Body of pancreas (tissue), 4 donors: ENCODE data around the gene TUNAR. TPM values are rescaled to one million over a fixed set of nuclear protein-coding genes. Genes with fewer than 3 reads are reported as not detected.
A peak's percentile ranks its signal among the peaks of the same experiment; 100 is the strongest.

Source experiments
- ATAC-seq: fragments of 150-250 bp; one replicate; pipeline ENCODE4 v1.9.1; 2016
- DNase-seq, 4 donors: peaks; one replicate each; pipeline ENCODE4 v3.0.0-alpha.2; 2019
- H3K27ac ChIP-seq, 4 donors: fragments of 200-600 bp; sonication (generic); 1 replicate in 3 of 4; 2 replicates in 1 of 4; pipeline versions ENCODE4 v1.5.1 to v1.6.1; 2016 to 2019; ENCODE audit warnings: mild to moderate bottlenecking in 1 of 4, mixed read lengths in 1 of 4, moderate library complexity in 1 of 4
- H3K27me3 ChIP-seq, 2 donors: fragments of 200-600 bp; sonication (generic); one replicate each; pipeline ENCODE4 v1.6.0; 2016; ENCODE audit warnings: mild to moderate bottlenecking in 1 of 2
- H3K36me3 ChIP-seq, 2 donors: fragments of 200-600 bp; sonication (generic); replicated peaks in 1 of 2; 2 replicates each; pipeline ENCODE4 v1.5.1; 2016; ENCODE audit warnings: low read depth in 2 of 2; ENCODE audit not compliant: insufficient read depth in 1 of 2
- H3K4me1 ChIP-seq: fragments of 200-600 bp; sonication (generic); one replicate; pipeline ENCODE4 v1.6.0; 2016
- H3K4me3 ChIP-seq, 2 donors: fragments of 200-600 bp; sonication (generic); 1 replicate in 1 of 2; 2 replicates in 1 of 2; pipeline ENCODE4 v1.5.1; 2016 to 2019
- H3K9me3 ChIP-seq, 3 donors: fragments of 200-600 bp; sonication (generic); 1 replicate in 2 of 3; 2 replicates in 1 of 3; pipeline ENCODE4 v1.5.1; 2016
- CTCF ChIP-seq, 7 experiments: fragments of 450-650 bp in 4 of 7; fragments of 200-600 bp in 3 of 7; sonication (generic) in 3 of 7; IDR thresholded peaks; one replicate each; pipeline ENCODE4 v1.5.1; 2016 to 2019; ENCODE audit warnings: antibody characterized with exemption in 7 of 7
- POLR2A ChIP-seq, 3 donors: fragments of 450-650 bp; IDR thresholded peaks; one replicate each; pipeline ENCODE4 v1.6.1; 2016; ENCODE audit warnings: antibody characterized with exemption in 3 of 3, mild to moderate bottlenecking in 2 of 3
- WGBS, 2 donors: methylation state at CpG; one replicate each; pipeline ENCODE4 v1.1.5; 2017; 5-methylcytosine and 5-hydroxymethylcytosine counted together
- intact Hi-C: fragments of 100-400 bp; cut with DNase I; formaldehyde crosslinking; loops from one replicate; pipeline ENCODE4 v1.15.1; 2023
- total RNA-seq, 2 donors: library from RNA; depleted of rRNA; stranded (reverse); fragments of >200 nt; gene quantifications; one replicate each; pipeline ENCODE4 v1.1.0, GENCODE V29; 2016

The TUNAR gene
- total RNA-seq, 2 donors from 2014 or later: 1.0 TPM; not detected in 1

GRCh38 chr14:95872777-95873176 lies 3.9 kb upstream of the TUNAR start:
- no peak for TF ChIP-seq CTCF (IDR thresholded peaks at IDR 0.05)
- TF ChIP-seq POLR2A (IDR thresholded peaks at IDR 0.05): no peak
- H3K27me3 ChIP-seq: no peaks in the 10 kb centered on the region
- WGBS, 2 donors: 42 to 48% methylated on average over 3 of the region's 3 CpGs

GRCh38 chr14:95875831-95876760 lies 536 bp upstream of the TUNAR start:
- Histone ChIP-seq H3K27ac (no peak overlapping the region), H3K36me3 (no peaks in the 10 kb centered on the region), H3K27me3 (no peaks in the 10 kb centered on the region), H3K4me1 (peaks cover 14% of the 10 kb centered on the region), H3K4me3 (peak overlapping the region in 1 of 2 donors; percentile 15), H3K9me3 (no peaks in the 10 kb centered on the region)
- TF ChIP-seq CTCF (IDR thresholded peaks at IDR 0.05) (no peak), POLR2A (IDR thresholded peaks at IDR 0.05) (no peak)
- no peak for ATAC-seq
- no peak for DNase-seq
- 3% methylated on average over 6 to 76 of the region's 103 CpGs for WGBS, 2 donors
- intact Hi-C loops: no loop called here

More at GRCh38 chr14:95872777-95873176, 3.9 kb upstream of the TUNAR start:
- H3K27ac ChIP-seq: no peak overlapping the region
- H3K9me3 ChIP-seq: no peaks in the 10 kb centered on the region
- H3K4me3 ChIP-seq: no peak overlapping the region
- H3K36me3 ChIP-seq: no peaks in the 10 kb centered on the region
- intact Hi-C loops: no loop called here
- DNase-seq: no peak
- peaks cover 14% of the 10 kb centered on the region for H3K4me1 ChIP-seq
- no peak for ATAC-seq

DNA sequence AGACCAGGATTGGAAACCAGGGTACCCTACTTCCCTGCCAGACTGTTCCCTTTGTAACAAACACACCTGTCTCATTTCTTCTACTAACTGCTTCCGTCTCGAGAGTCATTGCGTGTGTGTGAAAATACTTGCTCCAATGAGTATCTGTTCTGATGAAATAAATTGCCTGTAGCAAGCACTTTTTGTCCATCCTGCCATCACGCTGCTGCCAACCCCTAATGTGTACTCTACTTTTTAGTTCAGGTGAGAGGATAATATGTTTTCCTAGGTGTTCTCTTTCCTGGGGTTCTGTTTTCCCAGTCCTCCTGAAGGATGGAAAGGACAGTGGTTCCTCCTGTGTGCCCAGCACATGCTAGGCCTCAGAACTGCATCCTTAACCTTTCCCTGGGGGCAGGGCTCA lies 1.0 kb downstream of the TUNAR start:
- Histone ChIP-seq H3K36me3 (no peaks in the 10 kb centered on the region), H3K9me3 (no peaks in the 10 kb centered on the region), H3K4me3 (no peak overlapping the region), H3K27ac (no peak overlapping the region), H3K4me1 (peaks cover 14% of the 10 kb centered on the region), H3K27me3 (no peaks in the 10 kb centered on the region)
- 71 to 75% methylated on average over 4 of the region's 4 CpGs for WGBS, 2 donors
- DNase-seq: peak in 1 of 4 donors; percentile 17
- no peak for TF ChIP-seq POLR2A (IDR thresholded peaks at IDR 0.05)
- TF ChIP-seq CTCF (IDR thresholded peaks at IDR 0.05): no peak
- ATAC-seq: no peak
- intact Hi-C loops: no loop called here

GRCh38 chr14:95884377-95884776 lies 7.7 kb downstream of the TUNAR start:
- Histone ChIP-seq H3K27me3 (no peaks in the 10 kb centered on the region), H3K27ac (no peak overlapping the region), H3K4me3 (no peak overlapping the region), H3K36me3 (no peaks in the 10 kb centered on the region), H3K4me1 (peaks cover 6% of the 10 kb centered on the region), H3K9me3 (no peaks in the 10 kb centered on the region)
- intact Hi-C loops: no loop called here
- no peak for ATAC-seq
- TF ChIP-seq POLR2A (IDR thresholded peaks at IDR 0.05) (no peak), CTCF (IDR thresholded peaks at IDR 0.05) (no peak)
- DNase-seq: no peak
- 70 to 77% methylated on average over 3 of the region's 3 CpGs for WGBS, 2 donors
